Nephron progenitor cell (in vitro differentiated cells): ENCODE data around the gene PTPN7.
A peak's percentile ranks its signal among the peaks of the same experiment; 100 is the strongest.
"Not testable (repeated sequence)": the region's sequence is repeated elsewhere in the genome, so short reads cannot be mapped to it uniquely, and the experiment has no call there.

Source experiments
- DNase-seq: peaks from one replicate; pipeline ENCODE4 v3.0.0; 2021
- H3K27ac Mint-ChIP-seq: 2 replicates; pipeline ENCODE4 v1.8.0; 2021; ENCODE audit warnings: mild to moderate bottlenecking, moderate library complexity, mixed read lengths
- H3K27me3 Mint-ChIP-seq: 2 replicates; pipeline ENCODE4 v1.8.0; 2021; ENCODE audit warnings: mild to moderate bottlenecking, low read depth, mixed read lengths; ENCODE audit not compliant: poor library complexity
- H3K36me3 Mint-ChIP-seq: 2 replicates; pipeline ENCODE4 v1.8.0; 2021; ENCODE audit warnings: low read depth, mixed read lengths
- H3K4me1 Mint-ChIP-seq: 2 replicates; pipeline ENCODE4 v1.8.0; 2021; ENCODE audit warnings: mixed read lengths
- H3K4me3 Mint-ChIP-seq: 2 replicates; pipeline ENCODE4 v1.8.0; 2021; ENCODE audit warnings: mild to moderate bottlenecking, moderate library complexity, mixed read lengths
- H3K9me3 Mint-ChIP-seq: 2 replicates; pipeline ENCODE4 v1.8.0; 2021; ENCODE audit warnings: mild to moderate bottlenecking, moderate library complexity, mixed read lengths
- CTCF ChIP-seq: fragments of 200-600 bp; sonication (generic); IDR thresholded peaks from 2 replicates; pipeline ENCODE4 v1.5.0; 2021; ENCODE audit warnings: antibody characterized with exemption

The PTPN7 gene

GRCh38 chr1:202146279-202146678 is 14.1 kb downstream of the PTPN7 start:
- H3K9me3 Mint-ChIP-seq = no peaks in the 10 kb centered on the region
- H3K4me3 Mint-ChIP-seq = peak overlapping the region; percentile 49
- H3K36me3 Mint-ChIP-seq = no peaks in the 10 kb centered on the region
- TF ChIP-seq CTCF = no peak
- no peak overlapping the region for H3K27ac Mint-ChIP-seq
- no peak for DNase-seq
- peaks cover 19% of the 10 kb centered on the region for H3K27me3 Mint-ChIP-seq
- H3K4me1 Mint-ChIP-seq = peaks cover 26% of the 10 kb centered on the region

DNA sequence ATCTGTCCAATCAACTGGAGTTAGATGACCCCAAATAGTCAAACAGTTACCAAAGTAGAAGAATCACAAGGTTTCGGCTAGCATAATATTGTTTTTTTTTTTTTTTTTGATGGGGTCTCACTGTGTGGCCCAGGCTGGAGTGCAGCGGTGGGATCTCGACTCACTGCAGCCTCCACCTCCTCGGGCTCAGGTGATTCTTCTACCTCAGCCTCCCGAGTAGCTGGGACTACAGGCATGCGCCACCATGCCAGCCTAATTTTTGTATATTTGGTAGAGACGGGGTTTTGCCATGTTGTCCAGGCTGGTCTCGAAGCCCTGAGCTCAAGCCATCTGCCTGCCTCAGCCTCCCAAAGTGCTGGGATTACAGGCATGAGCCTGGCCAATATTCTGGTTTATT is 14.7 kb downstream of the PTPN7 start:
- H3K9me3 Mint-ChIP-seq, H3K27ac Mint-ChIP-seq, DNase-seq, H3K36me3 Mint-ChIP-seq: not testable (repeated sequence)
- Mint-ChIP-seq H3K27me3 (peaks cover 19% of the 10 kb centered on the region), H3K4me3 (peak overlapping the region; percentile 86), H3K4me1 (peaks cover 21% of the 10 kb centered on the region)

GRCh38 chr1:202145068-202145743 is 15.2 kb downstream of the PTPN7 start:
- Mint-ChIP-seq H3K27me3 (peaks cover 20% of the 10 kb centered on the region), H3K36me3 (no peaks in the 10 kb centered on the region), H3K4me3 (peak overlapping the region; percentile 86), H3K9me3 (no peaks in the 10 kb centered on the region), H3K27ac (no peak overlapping the region), H3K4me1 (peaks cover 17% of the 10 kb centered on the region)
- DNase-seq = no peak
- TF ChIP-seq CTCF = no peak

DNA sequence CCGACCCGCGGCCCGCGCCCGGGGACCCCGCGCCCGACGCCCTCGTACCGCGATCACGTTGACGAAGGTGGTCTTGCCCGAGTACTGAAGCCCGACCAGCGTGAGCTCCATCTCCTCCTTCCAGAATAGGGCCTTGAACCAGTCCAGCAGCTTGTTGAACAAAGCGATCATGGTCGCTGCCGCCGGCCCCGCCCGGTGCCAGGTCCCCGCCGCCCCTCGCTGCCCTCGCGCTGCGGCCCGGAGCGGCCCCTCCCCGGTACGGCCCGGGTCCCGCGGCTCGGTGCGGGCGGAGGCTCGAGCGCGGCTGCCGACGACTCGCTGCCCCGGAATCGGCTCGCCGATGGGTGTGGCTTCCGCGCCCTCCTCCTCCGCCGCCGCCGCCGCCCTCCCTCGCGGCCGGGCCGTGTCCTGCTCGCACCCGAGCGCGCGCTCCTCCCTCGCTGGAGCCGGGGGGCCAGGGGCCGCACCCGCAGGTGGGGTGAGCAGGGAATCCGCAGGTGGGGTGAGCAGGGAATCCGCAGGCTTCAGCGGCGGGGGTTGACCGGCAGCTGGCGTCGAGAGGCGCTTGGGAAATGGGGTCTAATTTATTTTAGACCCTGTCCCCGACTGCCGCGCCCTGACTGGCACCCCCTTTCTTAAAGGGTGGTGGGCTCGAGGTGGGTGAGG is 15.9 kb downstream of the PTPN7 start, which contains the start of gene ARL8A:
Gene ARL8A (minus strand): TSS at position 336 of the 666 bp plus-strand sequence. CDS start 165 bp downstream, at position 171.
- peak; percentile 82 for DNase-seq
- no peaks in the 10 kb centered on the region for H3K9me3 Mint-ChIP-seq
- H3K4me3 Mint-ChIP-seq = peak within 1 kb of the TSS; percentile 90

DNA sequence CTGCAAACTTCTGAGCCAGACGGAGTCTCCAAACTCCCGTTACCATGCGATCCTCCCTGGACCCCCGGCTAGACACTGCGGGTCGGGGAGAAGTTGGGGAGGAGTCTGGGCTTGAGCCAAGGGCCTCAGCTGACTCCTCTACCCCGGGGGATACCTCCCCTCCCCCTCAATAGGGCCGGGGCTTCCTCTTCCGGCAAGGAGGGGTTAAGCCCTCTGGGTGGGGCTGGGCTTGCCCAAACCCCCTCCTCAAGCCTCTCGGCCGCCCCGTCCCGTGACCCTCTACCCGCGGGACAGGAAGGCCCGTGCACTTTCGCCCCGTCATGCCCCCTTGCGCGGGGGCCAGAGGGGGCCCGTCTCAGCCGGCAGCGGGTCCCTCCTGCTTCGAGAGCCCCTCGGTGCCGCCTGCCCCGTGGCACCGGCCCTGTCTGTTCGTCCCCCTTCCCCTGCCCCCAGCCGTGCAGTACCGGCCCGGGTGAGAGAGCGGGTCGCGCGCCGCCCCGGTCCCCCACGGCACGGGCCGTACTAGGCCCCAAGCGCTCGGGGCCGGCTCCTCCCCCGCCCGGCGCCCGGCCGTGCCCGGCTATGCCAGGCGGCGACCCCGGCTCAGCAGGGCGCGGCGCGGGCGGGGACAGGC is 16.5 kb downstream of the PTPN7 start:
- peak; percentile 40 for DNase-seq
- H3K4me3 Mint-ChIP-seq = peak overlapping the region; percentile 90

More for the DNA sequence above, 15.9 kb downstream of the PTPN7 start, which contains the start of gene ARL8A:
- Mint-ChIP-seq H3K27me3 (peaks cover 23% of the 10 kb centered on the region), H3K36me3 (no peaks in the 10 kb centered on the region), H3K27ac (no peak within 1 kb of the TSS), H3K4me1 (peaks cover 17% of the 10 kb centered on the region)
- no peak for TF ChIP-seq CTCF

More for the DNA sequence above, 16.5 kb downstream of the PTPN7 start:
- no peaks in the 10 kb centered on the region for H3K36me3 Mint-ChIP-seq
- TF ChIP-seq CTCF = no peak
- peaks cover 17% of the 10 kb centered on the region for H3K4me1 Mint-ChIP-seq
- H3K27ac Mint-ChIP-seq = no peak overlapping the region
- H3K27me3 Mint-ChIP-seq = peaks cover 23% of the 10 kb centered on the region
- no peaks in the 10 kb centered on the region for H3K9me3 Mint-ChIP-seq
